Ishikawa (cell line): ENCODE data around the gene CHST9.

ENCODE experiments used
- CEBPB ChIP-seq: IDR thresholded peaks from 2 replicates; pipeline ENCODE4 v1.6.1; 2012
- CREB1 ChIP-seq: IDR thresholded peaks from 2 replicates; pipeline ENCODE4 v1.6.1; 2012; ENCODE audit warnings: low read depth
- RAD21 ChIP-seq: IDR thresholded peaks from 2 replicates; pipeline ENCODE4 v1.6.1; 2012; ENCODE audit warnings: low read depth

GRCh38 chr18:27165412-27165811, 19.7 kb downstream of the CHST9 start:
- no peak for TF ChIP-seq CREB1
- TF ChIP-seq RAD21, result no peak
- no peak for TF ChIP-seq CEBPB
